ENCODE measurements around the gene ZP3. TPM values are rescaled to one million over a fixed set of nuclear protein-coding genes. Genes with fewer than 3 reads are reported as not detected.
"Not testable (repeated sequence)": the region's sequence is repeated elsewhere in the genome, so short reads cannot be mapped to it uniquely, and the experiment has no call there.

The ZP3 gene
- total RNA-seq, 1 donor from 2014 or later: not detected

GRCh38 chr7:76400248-76400647 is 24.5 kb upstream of the ZP3 start:
- intact Hi-C loops (cut with DNase I): no loop called here
- ATAC-seq (ENCODE audit: poor library complexity) (no peak), DNase-seq (no peak)

- DNase-seq; intact Hi-C loops (cut with DNase I): not testable (repeated sequence)
- ATAC-seq (ENCODE audit: poor library complexity): peak; percentile 46
Observed at GRCh38 chr7:76403097-76403496, 21.7 kb upstream of the ZP3 start.

DNA sequence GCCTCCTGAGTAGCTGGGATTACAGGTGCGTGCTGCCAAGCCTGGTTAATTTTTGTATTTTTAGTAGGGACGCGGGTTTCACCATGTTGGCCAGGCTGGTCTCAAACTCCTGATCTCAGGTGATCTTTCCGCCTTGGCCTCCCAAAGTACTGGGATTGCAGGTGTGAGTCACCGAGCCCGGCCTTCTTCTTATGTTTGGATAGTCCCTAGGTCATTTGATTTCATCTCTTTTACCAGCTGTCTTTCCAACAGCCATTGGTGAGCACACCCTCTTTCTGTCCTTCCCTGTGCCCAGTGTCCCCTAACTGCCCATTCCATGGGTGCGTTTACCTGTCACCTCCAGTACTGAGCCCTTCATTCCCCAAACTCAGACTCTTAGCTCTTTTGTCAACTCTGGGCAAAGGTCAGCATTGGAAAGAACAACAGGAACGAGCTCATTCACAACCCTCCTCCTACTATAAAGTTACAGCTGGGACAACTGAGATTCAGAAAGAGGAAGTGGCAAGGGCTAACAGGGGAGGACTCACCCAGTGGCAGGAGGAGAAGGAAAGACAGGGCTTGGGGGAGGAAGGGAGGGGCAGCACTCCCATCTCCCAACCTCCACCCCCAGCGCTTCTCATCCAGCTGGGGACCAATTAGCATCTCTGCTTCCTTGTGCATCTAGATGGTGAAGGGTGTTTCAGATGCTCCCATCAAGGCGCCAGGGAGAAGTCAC is 20.8 kb upstream of the ZP3 start:
- intact Hi-C loops (cut with DNase I): no loop called here
- ATAC-seq (ENCODE audit: poor library complexity) (peak; percentile 70), DNase-seq (no peak)

- DNase-seq: no peak
- intact Hi-C loops (cut with DNase I): no loop called here
- no peak for ATAC-seq (ENCODE audit: poor library complexity)
Observed at GRCh38 chr7:76405738-76406137, 19.0 kb upstream of the ZP3 start.

DNA sequence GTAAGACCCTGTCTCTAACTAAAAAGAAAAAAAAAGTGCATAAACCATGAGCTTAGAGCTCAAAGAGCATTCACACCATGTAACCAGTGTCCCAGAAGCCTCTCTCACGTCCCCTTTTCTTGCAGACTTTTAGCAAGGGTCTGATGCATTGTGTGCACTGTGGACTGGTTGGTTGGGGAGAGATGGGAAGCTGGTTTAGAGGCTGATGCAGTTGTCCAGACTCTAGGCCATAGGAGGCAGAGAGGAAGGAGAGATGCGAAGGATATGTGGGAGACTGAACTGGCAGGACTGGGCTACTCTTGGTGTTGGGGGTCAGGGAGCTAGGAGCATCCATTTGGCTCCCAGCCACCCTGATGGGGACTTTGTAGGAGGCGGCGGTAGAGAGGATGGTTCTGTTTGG is 17.0 kb upstream of the ZP3 start:
- no peak for DNase-seq
- intact Hi-C loops (cut with DNase I): no loop called here
- ATAC-seq (ENCODE audit: poor library complexity): no peak

DNA sequence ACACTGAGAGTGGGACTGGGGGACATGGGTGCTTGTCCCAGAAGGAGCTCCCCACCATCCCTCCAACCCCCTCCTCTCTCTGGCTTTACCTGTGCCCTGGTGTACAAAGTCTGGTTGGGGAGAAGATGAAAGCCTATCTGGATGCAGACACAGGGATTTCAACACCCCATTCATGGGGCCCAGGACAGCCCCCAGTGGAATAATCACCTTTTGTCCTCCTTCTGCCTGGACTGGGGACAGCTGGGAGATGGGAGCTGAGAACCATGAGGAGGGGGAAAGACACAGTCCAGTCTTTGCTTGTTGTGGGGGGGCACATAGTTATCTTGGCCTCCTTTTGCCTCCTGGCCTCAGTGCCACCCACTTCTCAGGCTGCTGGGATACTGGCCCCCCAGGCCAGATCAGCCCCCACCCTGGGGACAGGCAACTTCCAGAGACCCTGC is 16.6 kb upstream of the ZP3 start:
- no peak for DNase-seq
- intact Hi-C loops (cut with DNase I): no loop called here
- ATAC-seq (ENCODE audit: poor library complexity): no peak

DNA sequence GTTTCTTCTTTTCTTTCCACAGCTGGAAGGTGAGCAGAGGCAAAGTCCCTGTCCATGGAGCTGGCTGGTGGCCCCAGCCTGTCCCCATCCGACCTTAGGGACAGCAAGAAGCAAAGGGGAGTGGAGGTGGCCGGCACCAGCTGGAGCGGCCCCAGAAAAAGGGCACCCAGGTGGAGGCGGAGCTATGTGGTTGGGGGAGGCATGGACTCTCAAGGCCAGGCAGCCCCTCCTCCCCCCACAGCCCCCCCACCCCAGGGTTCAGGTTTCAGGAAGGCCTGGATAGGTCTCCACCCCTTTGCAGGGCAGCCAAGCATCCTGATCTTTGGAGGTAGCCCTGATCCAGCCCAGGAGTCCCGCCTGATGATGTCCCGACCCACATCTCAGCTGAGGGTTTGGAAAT is 15.2 kb upstream of the ZP3 start, which contains the start of gene SSC4D:
TSS of gene SSC4D (minus strand) at position 161 of the 400 bp plus-strand sequence. CDS start 5,258 bp downstream, outside the sequence.
- ATAC-seq (ENCODE audit: poor library complexity) (no peak), DNase-seq (no peak)
- intact Hi-C loops (cut with DNase I): no loop called here

GRCh38 chr7:76411626-76412025 is 13.1 kb upstream of the ZP3 start:
- intact Hi-C loops (cut with DNase I): no loop called here
- DNase-seq (no peak), ATAC-seq (ENCODE audit: poor library complexity) (no peak)

DNA sequence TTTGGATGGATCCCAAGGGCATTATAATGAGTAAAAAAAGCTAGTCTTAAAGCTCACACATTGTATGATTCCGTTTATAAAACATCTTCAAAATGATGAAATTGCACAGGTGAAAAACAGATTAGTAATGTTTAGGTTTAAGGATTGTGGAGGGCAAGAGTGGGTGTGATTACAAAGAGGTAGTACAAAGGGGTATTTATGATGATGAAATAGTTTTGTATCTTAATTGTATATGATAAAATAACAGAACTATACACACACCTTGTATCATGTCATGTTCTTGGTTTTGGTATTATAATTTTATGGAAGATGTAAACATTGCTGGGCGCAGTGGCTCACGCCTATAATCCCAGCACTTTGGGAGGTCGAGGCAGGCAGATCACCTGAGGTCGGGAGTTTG is 12.5 kb upstream of the ZP3 start:
- intact Hi-C loops (cut with DNase I): no loop called here
- DNase-seq: no peak
- no peak for ATAC-seq (ENCODE audit: poor library complexity)

DNA sequence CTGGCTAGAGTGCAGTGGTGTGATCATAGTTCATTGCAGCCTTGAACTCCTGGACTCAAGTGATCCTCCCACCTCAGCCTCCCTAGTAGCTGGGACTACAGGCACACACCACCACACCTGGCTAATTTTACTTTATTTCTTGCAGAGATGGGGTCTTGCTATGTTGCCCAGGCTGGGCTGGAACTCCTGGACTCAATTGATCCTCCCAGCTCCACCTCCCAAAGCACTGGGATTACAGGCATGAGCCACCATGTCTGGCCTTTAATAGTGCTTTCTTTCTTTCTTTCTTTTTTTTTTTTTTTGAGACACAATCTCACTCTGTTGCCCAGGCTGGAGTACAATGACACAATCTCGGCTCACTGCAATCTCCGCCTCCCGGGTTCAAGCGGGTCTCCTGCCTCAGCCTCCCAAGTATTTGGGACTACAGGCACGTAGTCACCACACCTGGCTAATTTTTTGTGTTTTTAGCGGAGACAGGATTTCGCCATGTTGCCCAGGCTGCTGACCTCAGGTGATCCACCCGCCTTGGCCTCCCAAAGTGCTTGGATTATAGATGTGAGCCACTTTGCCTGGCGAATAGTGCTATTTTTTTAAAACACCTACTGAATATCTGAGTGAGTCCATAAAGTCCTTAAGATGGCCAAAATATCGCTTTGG is 7.0 kb upstream of the ZP3 start:
- ATAC-seq (ENCODE audit: poor library complexity); DNase-seq; intact Hi-C loops (cut with DNase I): not testable (repeated sequence)

DNA sequence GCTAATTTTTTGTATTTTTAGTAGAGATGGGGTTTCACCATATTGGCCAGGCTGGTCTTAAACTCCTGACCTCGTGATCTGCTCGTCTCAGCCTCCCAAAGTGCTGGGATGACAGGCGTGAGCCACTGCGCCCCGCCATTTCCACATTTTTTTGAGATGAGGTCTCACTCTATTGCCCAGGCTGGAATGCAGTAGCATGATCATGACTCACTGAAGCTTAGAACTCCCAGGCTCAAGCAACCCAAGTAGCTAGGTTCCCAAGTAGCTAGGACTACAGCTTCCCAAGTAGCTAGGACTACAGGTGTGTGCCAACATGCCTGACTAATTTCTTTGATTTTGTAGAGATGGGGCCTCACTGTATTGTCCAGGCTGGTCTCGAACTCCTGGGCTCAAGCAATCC is 3.7 kb upstream of the ZP3 start:
- not testable (repeated sequence) for ATAC-seq (ENCODE audit: poor library complexity)

DNA sequence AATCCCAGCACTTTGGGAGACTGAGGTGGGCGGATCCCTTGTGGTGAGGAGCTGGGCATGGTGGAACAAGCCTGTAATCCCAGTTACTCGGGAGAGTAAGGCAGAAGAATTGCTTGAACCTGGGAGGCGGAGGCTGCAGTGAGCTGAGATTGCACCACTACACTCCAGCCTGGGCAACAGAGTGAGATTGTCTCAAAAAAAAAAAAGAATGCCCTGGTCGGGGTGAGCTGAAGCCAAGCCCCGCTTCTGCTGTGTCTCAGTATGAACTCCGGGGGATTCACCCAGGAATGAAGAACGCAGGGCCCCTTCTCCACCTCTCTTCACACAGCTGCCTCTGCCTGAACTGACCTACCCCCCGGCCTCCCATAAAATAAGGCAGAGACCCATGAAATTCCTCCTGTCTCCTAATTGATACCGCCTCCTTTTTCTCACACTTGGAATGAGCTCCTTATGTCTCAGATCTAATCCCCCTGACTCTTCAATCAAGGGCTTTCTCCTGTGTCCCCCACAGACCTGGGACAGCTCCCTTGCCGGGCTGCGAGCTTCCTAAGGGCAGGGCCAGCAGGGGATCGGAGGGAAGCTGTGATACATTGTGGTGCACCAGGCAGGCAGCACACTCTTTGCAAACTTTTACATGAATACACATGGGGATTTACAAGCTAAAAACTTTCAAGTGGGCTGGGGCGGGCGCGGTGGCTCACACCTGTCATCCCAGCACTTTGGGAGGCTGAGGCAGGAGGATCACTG is 911 bp upstream of the ZP3 start:
- DNase-seq (no peak), ATAC-seq (ENCODE audit: poor library complexity) (no peak)
- intact Hi-C loops (cut with DNase I): no loop called here

More for the DNA sequence above, 3.7 kb upstream of the ZP3 start:
- DNase-seq; intact Hi-C loops (cut with DNase I): not testable (repeated sequence)

DNA sequence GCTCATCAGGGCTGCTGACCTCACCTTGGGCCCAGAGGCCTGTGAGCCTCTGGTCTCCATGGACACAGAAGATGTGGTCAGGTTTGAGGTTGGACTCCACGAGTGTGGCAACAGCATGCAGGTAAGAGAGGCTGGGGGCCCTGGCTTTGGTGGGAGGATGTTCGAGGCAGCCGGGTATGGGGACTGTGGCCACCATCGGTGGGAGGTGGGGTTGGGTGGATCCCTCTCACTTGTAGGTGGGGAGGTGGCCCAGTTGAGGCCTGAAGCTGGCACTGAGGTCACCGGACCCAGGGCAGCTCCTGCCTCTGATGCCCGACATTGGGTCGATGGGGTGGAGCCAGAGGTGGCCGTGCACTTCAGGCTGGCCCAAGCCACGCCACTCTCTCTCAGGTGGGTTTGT is 406 bp downstream of the ZP3 start:
- DNase-seq (no peak), ATAC-seq (ENCODE audit: poor library complexity) (no peak)
- intact Hi-C loops (cut with DNase I): no loop called here

- intact Hi-C loops (cut with DNase I); DNase-seq; ATAC-seq (ENCODE audit: poor library complexity): not testable (repeated sequence)
Observed at GRCh38 chr7:76425558-76425957, 808 bp downstream of the ZP3 start.

- intact Hi-C loops (cut with DNase I): no loop called here
- no peak for ATAC-seq (ENCODE audit: poor library complexity)
- no peak for DNase-seq
Observed at GRCh38 chr7:76426246-76426645, 1.5 kb downstream of the ZP3 start.

- intact Hi-C loops (cut with DNase I): no loop called here
- no peak for ATAC-seq (ENCODE audit: poor library complexity)
- no peak for DNase-seq
Observed at GRCh38 chr7:76427635-76428034, 2.9 kb downstream of the ZP3 start.

DNA sequence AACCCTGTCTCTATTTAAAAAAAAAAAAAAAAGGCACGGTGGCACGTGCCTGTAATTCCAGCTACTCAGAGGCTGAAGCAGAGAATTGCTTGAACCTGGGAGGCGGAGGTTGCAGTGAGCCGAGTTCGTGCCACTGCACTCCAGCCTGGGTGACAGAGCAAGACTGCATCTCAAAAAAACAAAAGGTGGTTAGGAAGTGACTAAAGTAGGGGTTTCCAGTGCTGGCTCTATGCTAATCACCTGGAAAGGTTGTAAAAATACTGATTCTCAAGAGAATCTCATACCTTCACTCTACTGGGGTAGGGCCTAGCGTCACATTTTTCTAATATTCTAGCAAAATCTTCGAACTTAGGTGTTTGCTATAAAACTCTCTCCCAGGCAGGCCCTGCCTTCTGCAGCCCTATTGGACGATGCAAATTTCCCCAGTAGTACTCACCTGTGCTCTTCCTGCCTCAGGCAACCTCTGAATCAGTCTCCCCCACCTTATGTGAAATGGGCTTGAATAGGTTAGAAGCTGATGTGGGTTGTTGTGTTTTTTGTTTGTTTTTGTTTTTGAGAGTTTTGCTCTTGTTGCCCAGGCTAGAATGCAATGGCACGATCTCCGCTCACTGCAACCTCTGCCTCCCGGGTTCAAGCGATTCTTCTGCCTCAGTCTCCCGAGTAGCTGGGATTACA is 3.5 kb downstream of the ZP3 start:
- intact Hi-C loops (cut with DNase I): no loop called here
- DNase-seq (no peak), ATAC-seq (ENCODE audit: poor library complexity) (no peak)

- no peak for DNase-seq
- no peak for ATAC-seq (ENCODE audit: poor library complexity)
- intact Hi-C loops (cut with DNase I): no loop called here
Observed at GRCh38 chr7:76428868-76429805, 4.4 kb downstream of the ZP3 start.

Measured in Right ventricle myocardium superior (tissue), 1 donor.